Hepatocyte (in vitro differentiated cells): ENCODE data around the gene FTCD. TPM values are rescaled to one million over a fixed set of nuclear protein-coding genes. Genes with fewer than 3 reads are reported as not detected.

ENCODE experiments used
- DNase-seq: peaks from one replicate; pipeline ENCODE4 v3.0.0-alpha.2; 2016; ENCODE audit warnings: low spot score
- H2AFZ ChIP-seq: fragments of 200-600 bp; sonication (generic); 2 replicates; pipeline ENCODE4 v1.6.0; 2016; ENCODE audit warnings: antibody characterized with exemption, mild to moderate bottlenecking
- H3K27ac ChIP-seq: fragments of 200-600 bp; sonication (generic); 2 replicates; pipeline ENCODE4 v1.5.1; 2016; ENCODE audit warnings: mild to moderate bottlenecking
- H3K27me3 ChIP-seq: fragments of 200-600 bp; sonication (generic); 2 replicates; pipeline ENCODE4 v1.6.1; 2016
- H3K36me3 ChIP-seq: fragments of 200-600 bp; sonication (generic); replicated peaks from 2 replicates; pipeline ENCODE4 v1.5.1; 2016; ENCODE audit warnings: low read depth; ENCODE audit not compliant: insufficient read depth
- H3K4me1 ChIP-seq: fragments of 200-600 bp; sonication (generic); 2 replicates; pipeline ENCODE4 v1.5.1; 2016; ENCODE audit warnings: mild to moderate bottlenecking, moderate library complexity; ENCODE audit not compliant: insufficient read depth
- H3K4me2 ChIP-seq: fragments of 200-600 bp; sonication (generic); 2 replicates; pipeline ENCODE4 v1.6.0; 2016
- H3K4me3 ChIP-seq: fragments of 200-600 bp; sonication (generic); 2 replicates; pipeline ENCODE4 v1.5.1; 2016; ENCODE audit warnings: mild to moderate bottlenecking
- H3K79me2 ChIP-seq: fragments of 200-600 bp; sonication (generic); 2 replicates; pipeline ENCODE4 v1.6.0; 2017; ENCODE audit warnings: mild to moderate bottlenecking
- H3K9me2 ChIP-seq: fragments of 200-600 bp; sonication (generic); replicated peaks from 2 replicates; pipeline ENCODE4 v1.6.0; 2017; ENCODE audit warnings: mild to moderate bottlenecking; ENCODE audit not compliant: insufficient read depth
- H3K9me3 ChIP-seq: fragments of 200-600 bp; sonication (generic); 2 replicates; pipeline ENCODE4 v1.5.1; 2016; ENCODE audit warnings: low read depth, mild to moderate bottlenecking
- H4K20me1 ChIP-seq: fragments of 200-600 bp; sonication (generic); 2 replicates; pipeline ENCODE4 v1.6.0; 2016; ENCODE audit warnings: mild to moderate bottlenecking; ENCODE audit not compliant: insufficient read depth, poor library complexity, severe bottlenecking
- CTCF ChIP-seq: fragments of 200-600 bp; sonication (generic); IDR thresholded peaks from 2 replicates; pipeline ENCODE4 v1.5.1; 2016; ENCODE audit warnings: antibody characterized with exemption, mild to moderate bottlenecking; ENCODE audit not compliant: poor library complexity
- EZH2 ChIP-seq: fragments of 200-600 bp; sonication (generic); IDR thresholded peaks from 2 replicates; pipeline ENCODE4 v1.6.1; 2016; ENCODE audit warnings: antibody characterized with exemption, mild to moderate bottlenecking, borderline replicate concordance
- EZH2phosphoT487 ChIP-seq: fragments of 200-600 bp; sonication (generic); IDR thresholded peaks from one replicate; pipeline ENCODE4 v1.6.1; 2018; ENCODE audit warnings: antibody characterized with exemption, mild to moderate bottlenecking, low read depth, moderate library complexity; ENCODE audit not compliant: unreplicated experiment, severe bottlenecking
- WGBS: methylation state at CpG from one replicate; pipeline ENCODE4 v1.1.6; 2016; ENCODE audit warnings: low lambda C conversion rate; ENCODE audit errors: missing lambda C conversion rate; 5-methylcytosine and 5-hydroxymethylcytosine counted together
- polyA plus RNA-seq: library from polyadenylated mRNA; unstranded; fragments of >200 nt; fragmentation: Nextera tagmentation; extraction: Ambion mirVana; gene quantifications from 2 replicates; pipeline ENCODE4 v1.2.1, GENCODE V29; 2016
- total RNA-seq: library from RNA; depleted of rRNA; stranded (reverse); fragments of >200 nt; gene quantifications from 2 replicates; pipeline ENCODE4 v1.2.3, GENCODE V29; 2014

FTCD gene
- total and polyA plus RNA-seq, 2 experiments from 2014 or later: 27.5 to 76.8 TPM

GRCh38 chr21:46163380-46163779 lies 8.0 kb upstream of the FTCD start:
- no peak for TF ChIP-seq EZH2phosphoT487
- no peak for TF ChIP-seq EZH2
- no peak for TF ChIP-seq CTCF
- Histone ChIP-seq H2AFZ (no peak overlapping the region), H3K9me2 (no peaks in the 10 kb centered on the region), H3K4me1 (no peaks in the 10 kb centered on the region), H3K27ac (no peak overlapping the region), H3K4me2 (no peak overlapping the region), H3K4me3 (no peak overlapping the region), H4K20me1 (no peaks in the 10 kb centered on the region), H3K36me3 (no peaks in the 10 kb centered on the region), H3K79me2 (no peaks in the 10 kb centered on the region), H3K27me3 (no peaks in the 10 kb centered on the region), H3K9me3 (no peaks in the 10 kb centered on the region)
- WGBS: 95% methylated on average over 4 of the region's 4 CpGs
- DNase-seq: no peak

GRCh38 chr21:46161633-46162592 lies 6.5 kb upstream of the FTCD start:
- Histone ChIP-seq H3K4me1 (no peaks in the 10 kb centered on the region), H3K27me3 (no peaks in the 10 kb centered on the region), H3K4me3 (no peak overlapping the region), H4K20me1 (no peaks in the 10 kb centered on the region), H2AFZ (no peak overlapping the region), H3K79me2 (no peaks in the 10 kb centered on the region), H3K4me2 (no peak overlapping the region), H3K9me2 (no peaks in the 10 kb centered on the region), H3K27ac (no peak overlapping the region), H3K9me3 (no peaks in the 10 kb centered on the region), H3K36me3 (no peaks in the 10 kb centered on the region)
- DNase-seq: peak; percentile 2
- TF ChIP-seq EZH2phosphoT487 (no peak), EZH2 (no peak), CTCF (no peak)
- WGBS: 97% methylated on average over 37 of the region's 72 CpGs

- no peaks in the 10 kb centered on the region for H3K27me3 ChIP-seq
- no peak overlapping the region for H2AFZ ChIP-seq
- H3K36me3 ChIP-seq: no peaks in the 10 kb centered on the region
- 99% methylated on average over 44 of the region's 72 CpGs for WGBS
- no peak for DNase-seq
- no peaks in the 10 kb centered on the region for H3K79me2 ChIP-seq
- no peaks in the 10 kb centered on the region for H4K20me1 ChIP-seq
- H3K4me2 ChIP-seq: no peak overlapping the region
- no peak overlapping the region for H3K27ac ChIP-seq
- H3K9me3 ChIP-seq: no peaks in the 10 kb centered on the region
- H3K4me1 ChIP-seq: no peaks in the 10 kb centered on the region
- no peaks in the 10 kb centered on the region for H3K9me2 ChIP-seq
- TF ChIP-seq EZH2: no peak
- no peak overlapping the region for H3K4me3 ChIP-seq
Observed at GRCh38 chr21:46160907-46161632, 5.7 kb upstream of the FTCD start.

GRCh38 chr21:46160657-46160906 lies 5.2 kb upstream of the FTCD start:
- H3K9me3 ChIP-seq: no peaks in the 10 kb centered on the region
- WGBS: 100% methylated on average over 10 of the region's 22 CpGs
- H3K9me2 ChIP-seq: no peaks in the 10 kb centered on the region
- H3K36me3 ChIP-seq: no peaks in the 10 kb centered on the region
- no peak overlapping the region for H3K4me2 ChIP-seq
- H3K79me2 ChIP-seq: no peaks in the 10 kb centered on the region
- TF ChIP-seq EZH2phosphoT487: no peak
- no peak for TF ChIP-seq CTCF
- TF ChIP-seq EZH2: no peak
- no peaks in the 10 kb centered on the region for H3K4me1 ChIP-seq
- no peak overlapping the region for H2AFZ ChIP-seq
- H3K4me3 ChIP-seq: no peak overlapping the region
- H3K27ac ChIP-seq: no peak overlapping the region
- no peaks in the 10 kb centered on the region for H4K20me1 ChIP-seq
- DNase-seq: peak; percentile 4
- H3K27me3 ChIP-seq: no peaks in the 10 kb centered on the region
